GM21381 (cell line): ENCODE data around the gene TP73.

Source experiments
- ATAC-seq: cut with Tn5 transposase; IDR thresholded peaks from one replicate; pipeline ENCODE4 v1.9.1; 2021; ENCODE audit warnings: mild to moderate bottlenecking, moderate library complexity; ENCODE audit not compliant: unreplicated experiment

The TP73 gene

GRCh38 chr1:3651930-3652547, at the start of gene TP73:
TSS of gene TP73 (plus strand) at chr1:3652516. CDS start at chr1:3682366, 29,850 bp downstream.
- no peak for ATAC-seq

- ATAC-seq = no peak
Measured at GRCh38 chr1:3603156-3603555, 49.2 kb upstream of the TP73 start.

GRCh38 chr1:3603571-3604467, 48.5 kb upstream of the TP73 start:
- no peak for ATAC-seq

- no peak for ATAC-seq
Measured at GRCh38 chr1:3604468-3604974, 47.8 kb upstream of the TP73 start.

GRCh38 chr1:3604997-3605823, 47.1 kb upstream of the TP73 start:
- no peak for ATAC-seq

- ATAC-seq = no peak
Measured at GRCh38 chr1:3606779-3607702, 45.3 kb upstream of the TP73 start.

- no peak for ATAC-seq
Measured at GRCh38 chr1:3607703-3608065, 44.6 kb upstream of the TP73 start.

GRCh38 chr1:3608154-3608553, 44.2 kb upstream of the TP73 start:
- no peak for ATAC-seq

- ATAC-seq = no peak
Measured at GRCh38 chr1:3609016-3609768, 43.1 kb upstream of the TP73 start.

GRCh38 chr1:3609769-3610526, 42.4 kb upstream of the TP73 start:
- ATAC-seq = no peak

- no peak for ATAC-seq
Measured at GRCh38 chr1:3610527-3611169, 41.7 kb upstream of the TP73 start.

GRCh38 chr1:3611170-3612019, 40.9 kb upstream of the TP73 start, which contains the start of gene MEGF6:
TSS of gene MEGF6 (minus strand) at chr1:3611508. CDS start at chr1:3611268, 240 bp downstream.
- ATAC-seq = no peak

GRCh38 chr1:3612123-3612522, 40.2 kb upstream of the TP73 start:
- no peak for ATAC-seq

GRCh38 chr1:3614755-3615742, 37.3 kb upstream of the TP73 start:
- no peak for ATAC-seq

- no peak for ATAC-seq
Measured at GRCh38 chr1:3616861-3617260, 35.5 kb upstream of the TP73 start.

GRCh38 chr1:3617806-3618345, 34.4 kb upstream of the TP73 start:
- ATAC-seq = no peak
